ENCODE results near the gene TBX5. TPM values are rescaled to one million over a fixed set of nuclear protein-coding genes. Genes with fewer than 3 reads are reported as not detected.

The TBX5 gene
- total RNA-seq, 1 donor from 2014 or later, result not detected

DNA sequence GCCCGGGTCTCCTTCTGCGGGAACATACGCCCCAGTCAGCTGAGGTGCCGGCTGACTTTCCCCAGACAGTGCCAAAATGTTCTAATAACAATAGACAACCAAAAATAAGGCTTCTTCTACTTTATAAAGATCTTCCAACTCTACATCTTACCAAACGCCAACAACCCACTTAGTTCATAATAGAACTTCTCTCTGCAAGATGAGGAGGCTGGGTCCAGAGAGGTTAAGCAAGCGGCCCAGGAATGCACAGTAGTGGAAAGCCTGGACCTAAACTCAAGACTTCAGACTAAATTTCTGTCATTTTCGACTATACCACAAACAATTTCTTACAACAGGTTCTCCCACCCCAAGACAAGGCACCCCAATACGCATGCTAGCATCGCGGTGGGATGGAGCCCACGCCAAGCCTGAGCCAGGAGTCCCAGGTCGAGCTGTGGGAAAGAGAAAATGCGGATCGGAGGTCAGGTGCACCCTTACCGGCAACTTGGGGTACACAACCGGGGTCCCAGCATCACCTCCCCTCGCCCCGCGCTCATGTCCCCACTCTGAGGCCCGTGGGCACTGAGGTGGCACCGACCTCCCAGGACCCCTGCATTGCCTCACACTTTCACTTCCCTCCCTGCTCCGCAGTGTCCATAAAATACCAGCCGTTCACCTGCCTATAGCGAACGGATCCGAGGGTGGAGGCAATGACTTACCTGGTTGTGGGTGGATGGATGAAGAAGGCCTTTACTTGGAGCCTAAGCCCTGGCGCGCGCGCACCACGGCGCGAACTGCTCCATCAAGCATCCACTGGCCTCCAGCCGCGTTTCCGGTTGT, 42.1 kb upstream of the TBX5 start:
- FAIRE-seq, result no peak
- Histone ChIP-seq H3K36me3 (ENCODE audit: control insufficient read depth, insufficient read depth, low read length) (no peaks in the 10 kb centered on the region), H3K27me3 (ENCODE audit: control insufficient read depth, insufficient read depth, low read length) (peaks cover 19% of the 10 kb centered on the region), H3K4me3 (ENCODE audit: low read depth, low read length) (no peak overlapping the region)
- no peak for DNase-seq (ENCODE audit: low read depth)
- TF ChIP-seq CTCF (IDR thresholded peaks at IDR 0.05; ENCODE audit: insufficient read depth, low read length, severe bottlenecking), result no peak

- Histone ChIP-seq H3K27me3 (ENCODE audit: control insufficient read depth, insufficient read depth, low read length) (peaks cover 19% of the 10 kb centered on the region), H3K4me3 (ENCODE audit: low read depth, low read length) (no peak overlapping the region), H3K36me3 (ENCODE audit: control insufficient read depth, insufficient read depth, low read length) (no peaks in the 10 kb centered on the region)
- no peak for TF ChIP-seq CTCF (IDR thresholded peaks at IDR 0.05; ENCODE audit: insufficient read depth, low read length, severe bottlenecking)
- FAIRE-seq, result no peak
- no peak for DNase-seq (ENCODE audit: low read depth)
Observed at GRCh38 chr12:114447274-114447716, 41.4 kb upstream of the TBX5 start.

DNA sequence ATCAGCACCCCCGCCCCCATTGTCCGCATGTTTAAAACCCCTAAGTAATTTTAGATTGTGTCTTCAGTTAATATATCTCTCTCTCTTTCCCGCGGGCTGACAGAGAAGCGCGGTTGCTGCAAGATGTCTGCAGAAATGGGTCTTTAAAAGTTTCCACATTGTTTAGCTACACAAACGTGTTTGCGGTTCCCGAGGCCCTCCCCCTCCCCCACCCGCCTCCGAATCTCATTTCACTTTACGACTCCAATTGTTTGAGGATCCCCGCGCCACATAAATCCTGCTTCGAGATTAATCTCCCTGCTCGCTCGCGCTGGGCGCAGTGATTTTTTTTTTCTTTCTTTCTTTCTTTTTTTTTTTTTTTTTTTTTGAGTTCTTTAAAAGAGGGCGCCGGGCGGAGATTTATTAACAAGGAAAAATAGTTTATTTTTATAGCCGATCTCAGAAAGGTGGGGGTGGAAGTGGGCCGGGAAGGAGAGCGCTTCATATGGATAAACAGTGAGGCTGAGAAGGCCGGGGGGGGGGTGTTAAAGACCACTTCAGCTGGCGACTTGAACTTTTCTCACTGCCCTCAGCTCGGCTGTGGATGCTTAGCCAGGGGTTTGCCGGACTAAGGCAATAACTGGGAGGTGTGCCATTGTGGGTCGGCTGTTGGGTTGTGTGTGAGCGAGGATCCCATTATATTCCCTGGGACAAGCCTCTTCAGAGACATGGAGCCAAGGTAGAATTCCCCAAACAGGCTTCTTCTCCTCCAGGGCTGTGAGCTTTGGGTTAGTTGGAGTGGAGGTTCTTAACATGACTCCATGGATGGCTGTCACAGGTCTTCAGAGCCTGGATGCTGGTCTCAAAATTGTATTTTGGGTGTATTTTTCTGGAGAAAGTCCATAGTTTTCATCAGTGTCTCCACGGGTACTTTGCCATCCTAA, 39.7 kb upstream of the TBX5 start:
- no peak for FAIRE-seq
- H3K27me3 ChIP-seq (ENCODE audit: control insufficient read depth, insufficient read depth, low read length), result peaks cover 29% of the 10 kb centered on the region
- H3K4me3 ChIP-seq (ENCODE audit: low read depth, low read length), result no peak overlapping the region
- no peak for DNase-seq (ENCODE audit: low read depth)
- TF ChIP-seq CTCF (IDR thresholded peaks at IDR 0.05; ENCODE audit: insufficient read depth, low read length, severe bottlenecking), result no peak
- H3K36me3 ChIP-seq (ENCODE audit: control insufficient read depth, insufficient read depth, low read length), result no peaks in the 10 kb centered on the region

DNA sequence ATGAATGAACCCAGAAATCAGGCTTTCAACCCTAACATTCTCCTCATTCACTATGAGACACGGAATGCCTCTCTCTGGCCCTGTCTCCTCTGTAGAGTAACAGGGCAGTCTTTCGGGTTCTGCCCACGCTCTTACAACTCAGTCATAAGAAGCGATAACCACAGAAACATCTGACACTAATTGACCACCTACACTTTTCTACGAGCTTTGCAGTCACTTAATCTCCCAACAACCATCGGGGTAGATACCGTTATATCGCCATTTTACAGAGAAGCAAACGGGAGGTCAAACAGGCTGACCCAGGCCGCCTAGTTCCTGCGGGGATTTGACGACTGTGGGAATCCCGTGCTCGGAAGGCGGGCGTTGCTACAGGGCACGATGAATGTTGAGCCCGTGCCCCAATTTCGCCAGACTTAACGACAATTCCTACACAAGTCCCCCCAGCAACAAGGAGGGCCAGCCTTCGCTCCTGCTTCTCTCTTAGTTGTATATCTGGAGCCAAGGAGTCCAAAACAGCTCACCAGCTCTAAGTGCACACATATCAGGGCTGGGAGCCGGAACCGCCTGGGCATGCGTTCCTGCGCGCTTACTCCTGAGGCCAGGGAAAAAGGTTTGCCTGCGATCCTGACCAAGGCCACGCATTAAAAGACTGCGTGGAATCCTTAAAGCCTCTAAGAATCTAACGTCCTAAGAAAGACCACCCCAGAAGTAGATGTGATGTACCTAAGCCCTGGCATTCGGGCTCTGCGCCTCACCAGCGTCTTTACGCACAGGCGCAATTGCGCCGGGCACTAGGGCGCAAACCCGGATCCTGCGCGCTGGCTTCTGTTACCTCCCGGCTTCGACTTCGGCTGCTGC, 38.7 kb upstream of the TBX5 start:
- peak; percentile 90 for FAIRE-seq
- DNase-seq (ENCODE audit: low read depth), result no peak
- Histone ChIP-seq H3K4me3 (ENCODE audit: low read depth, low read length) (no peak overlapping the region), H3K27me3 (ENCODE audit: control insufficient read depth, insufficient read depth, low read length) (peaks cover 37% of the 10 kb centered on the region), H3K36me3 (ENCODE audit: control insufficient read depth, insufficient read depth, low read length) (no peaks in the 10 kb centered on the region)
- no peak for TF ChIP-seq CTCF (IDR thresholded peaks at IDR 0.05; ENCODE audit: insufficient read depth, low read length, severe bottlenecking)

DNA sequence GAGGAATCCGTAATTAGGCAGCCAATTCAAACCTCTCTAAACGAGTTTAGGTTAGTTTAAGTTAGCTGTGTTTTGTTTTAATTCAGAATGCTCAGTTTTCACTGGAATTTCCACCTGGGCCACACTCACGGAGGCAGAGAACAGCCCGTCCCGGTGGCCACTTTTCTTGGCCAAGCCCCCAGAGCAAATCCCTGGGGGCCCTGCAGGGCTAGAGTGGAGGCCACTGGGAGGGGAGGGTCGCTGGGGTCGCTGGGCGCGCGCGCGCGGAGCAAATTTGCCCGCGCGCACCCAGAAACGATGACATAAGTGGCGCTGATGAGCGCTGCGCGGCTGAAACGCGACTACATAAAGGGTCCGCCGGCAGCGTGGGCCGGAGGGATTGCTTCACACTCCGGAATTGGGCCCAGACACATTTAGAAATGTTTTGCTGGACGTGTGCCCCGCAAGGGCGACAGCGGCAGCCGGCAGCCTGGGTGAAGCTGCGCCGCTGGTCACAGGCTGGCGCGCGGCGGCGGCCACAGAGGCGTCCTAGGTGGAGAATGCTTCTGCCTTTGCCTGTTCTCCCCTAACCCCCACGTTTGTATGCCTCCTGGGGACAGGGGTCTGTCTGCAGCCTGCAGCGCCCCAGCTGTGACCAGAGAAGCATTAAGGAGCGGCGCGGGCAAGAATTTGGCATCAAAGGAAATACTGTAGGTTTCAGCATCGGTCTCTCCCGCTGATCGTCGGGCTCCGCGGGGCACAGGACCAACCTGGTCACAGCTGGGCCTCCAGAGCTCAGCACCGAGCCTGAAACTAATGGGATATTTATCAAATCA, 37.9 kb upstream of the TBX5 start:
- Histone ChIP-seq H3K36me3 (ENCODE audit: control insufficient read depth, insufficient read depth, low read length) (no peaks in the 10 kb centered on the region), H3K27me3 (ENCODE audit: control insufficient read depth, insufficient read depth, low read length) (peaks cover 41% of the 10 kb centered on the region), H3K4me3 (ENCODE audit: low read depth, low read length) (no peak overlapping the region)
- no peak for DNase-seq (ENCODE audit: low read depth)
- FAIRE-seq, result no peak
- TF ChIP-seq CTCF (IDR thresholded peaks at IDR 0.05; ENCODE audit: insufficient read depth, low read length, severe bottlenecking), result no peak

Measured in bronchial epithelial cell (primary cell).